PFSK-1 (cell line): ENCODE data around the gene NR2F6.

Experiments used
- FOXP2 ChIP-seq: optimal IDR thresholded peaks from 2 replicates; pipeline ENCODE3; 2011; ENCODE audit warnings: borderline replicate concordance, control low read depth, inconsistent platforms; ENCODE audit not compliant: insufficient read depth; ENCODE audit errors: extremely low read length, extremely low read depth
- POLR2AphosphoS5 ChIP-seq: IDR thresholded peaks from 2 replicates; pipeline ENCODE4 v1.6.1; 2012; ENCODE audit warnings: low read depth, mild to moderate bottlenecking, control low read depth, low read length, moderate library complexity
- SIN3A ChIP-seq: IDR thresholded peaks from 2 replicates; pipeline ENCODE4 v1.6.1; 2012; ENCODE audit warnings: mild to moderate bottlenecking, low read length, moderate library complexity, borderline replicate concordance; ENCODE audit not compliant: insufficient read depth
- TAF1 ChIP-seq: IDR thresholded peaks from 2 replicates; pipeline ENCODE4 v1.6.1; 2012; ENCODE audit warnings: low read length, control low read depth, borderline replicate concordance; ENCODE audit not compliant: insufficient read depth
- TF ChIP-seq, protein P1 (sequence below), 2 experiments: IDR thresholded peaks; 2 replicates each; pipeline versions ENCODE4 v1.6.1 to v1.8.0; 2011 to 2012; ENCODE audit warnings: low read depth in 2 of 2, low read length in 2 of 2, control low read depth in 1 of 2, inconsistent platforms in 1 of 2, mild to moderate bottlenecking in 1 of 2, moderate library complexity in 1 of 2; ENCODE audit not compliant: insufficient read depth in 1 of 2

The NR2F6 gene

DNA sequence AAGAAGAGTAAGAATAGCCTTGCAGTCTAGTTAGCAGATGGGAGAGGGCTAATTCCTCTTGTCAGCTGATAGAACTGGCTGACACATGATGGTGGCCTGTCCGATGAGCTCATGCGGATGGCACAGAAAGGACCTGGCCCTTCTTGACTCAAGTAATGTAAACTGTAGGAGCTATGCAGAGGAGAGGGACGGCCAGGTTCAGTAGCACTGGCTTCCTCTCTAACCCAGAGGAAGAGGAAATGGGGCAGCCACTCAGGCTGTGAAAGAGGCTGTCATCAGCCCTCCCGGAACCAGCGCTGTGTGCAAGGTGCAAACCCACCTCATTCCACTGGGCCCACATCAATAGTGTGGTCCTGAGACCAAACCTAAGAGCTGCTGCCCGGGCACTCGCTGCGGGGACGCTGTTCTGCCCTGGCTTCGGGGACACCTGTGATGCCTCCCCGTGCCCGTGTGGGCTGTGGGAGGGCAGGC, 61.3 kb downstream of the NR2F6 start:
- TF ChIP-seq FOXP2: no peak
- TF ChIP-seq, protein P1, sequence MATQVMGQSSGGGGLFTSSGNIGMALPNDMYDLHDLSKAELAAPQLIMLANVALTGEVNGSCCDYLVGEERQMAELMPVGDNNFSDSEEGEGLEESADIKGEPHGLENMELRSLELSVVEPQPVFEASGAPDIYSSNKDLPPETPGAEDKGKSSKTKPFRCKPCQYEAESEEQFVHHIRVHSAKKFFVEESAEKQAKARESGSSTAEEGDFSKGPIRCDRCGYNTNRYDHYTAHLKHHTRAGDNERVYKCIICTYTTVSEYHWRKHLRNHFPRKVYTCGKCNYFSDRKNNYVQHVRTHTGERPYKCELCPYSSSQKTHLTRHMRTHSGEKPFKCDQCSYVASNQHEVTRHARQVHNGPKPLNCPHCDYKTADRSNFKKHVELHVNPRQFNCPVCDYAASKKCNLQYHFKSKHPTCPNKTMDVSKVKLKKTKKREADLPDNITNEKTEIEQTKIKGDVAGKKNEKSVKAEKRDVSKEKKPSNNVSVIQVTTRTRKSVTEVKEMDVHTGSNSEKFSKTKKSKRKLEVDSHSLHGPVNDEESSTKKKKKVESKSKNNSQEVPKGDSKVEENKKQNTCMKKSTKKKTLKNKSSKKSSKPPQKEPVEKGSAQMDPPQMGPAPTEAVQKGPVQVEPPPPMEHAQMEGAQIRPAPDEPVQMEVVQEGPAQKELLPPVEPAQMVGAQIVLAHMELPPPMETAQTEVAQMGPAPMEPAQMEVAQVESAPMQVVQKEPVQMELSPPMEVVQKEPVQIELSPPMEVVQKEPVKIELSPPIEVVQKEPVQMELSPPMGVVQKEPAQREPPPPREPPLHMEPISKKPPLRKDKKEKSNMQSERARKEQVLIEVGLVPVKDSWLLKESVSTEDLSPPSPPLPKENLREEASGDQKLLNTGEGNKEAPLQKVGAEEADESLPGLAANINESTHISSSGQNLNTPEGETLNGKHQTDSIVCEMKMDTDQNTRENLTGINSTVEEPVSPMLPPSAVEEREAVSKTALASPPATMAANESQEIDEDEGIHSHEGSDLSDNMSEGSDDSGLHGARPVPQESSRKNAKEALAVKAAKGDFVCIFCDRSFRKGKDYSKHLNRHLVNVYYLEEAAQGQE (IDR thresholded peaks at IDR 0.05; ENCODE audit: insufficient read depth in 1 of 2, low read depth in 2 of 2, low read length in 2 of 2): no peak
- TF ChIP-seq SIN3A: no peak
- TF ChIP-seq POLR2AphosphoS5: no peak
- TF ChIP-seq TAF1: no peak

DNA sequence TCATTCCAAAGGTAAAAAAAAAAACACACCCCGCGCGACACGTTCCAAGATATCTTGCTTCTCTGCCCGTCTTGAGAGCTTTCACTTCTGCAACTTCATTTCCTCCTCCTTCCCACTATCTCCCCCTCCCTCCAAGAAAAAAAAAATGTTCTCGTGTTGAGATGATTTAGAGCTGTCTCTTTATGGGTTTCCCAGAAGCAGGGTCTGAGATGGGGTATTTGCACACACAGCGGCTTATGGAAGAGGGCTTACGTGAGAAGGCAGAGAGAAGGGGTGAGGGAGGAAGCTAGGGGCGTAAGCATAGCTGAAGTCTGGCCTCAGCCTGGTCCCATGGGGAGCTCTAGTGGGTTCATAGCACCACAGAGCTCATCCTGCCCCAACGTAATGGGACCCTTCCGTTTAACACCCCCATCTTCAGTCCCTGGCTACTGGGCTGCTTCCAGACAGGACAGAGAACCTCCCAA, 61.8 kb downstream of the NR2F6 start:
- TF ChIP-seq SIN3A: no peak
- TF ChIP-seq, protein P1 (IDR thresholded peaks at IDR 0.05; ENCODE audit: insufficient read depth in 1 of 2, low read depth in 2 of 2, low read length in 2 of 2): no peak

DNA sequence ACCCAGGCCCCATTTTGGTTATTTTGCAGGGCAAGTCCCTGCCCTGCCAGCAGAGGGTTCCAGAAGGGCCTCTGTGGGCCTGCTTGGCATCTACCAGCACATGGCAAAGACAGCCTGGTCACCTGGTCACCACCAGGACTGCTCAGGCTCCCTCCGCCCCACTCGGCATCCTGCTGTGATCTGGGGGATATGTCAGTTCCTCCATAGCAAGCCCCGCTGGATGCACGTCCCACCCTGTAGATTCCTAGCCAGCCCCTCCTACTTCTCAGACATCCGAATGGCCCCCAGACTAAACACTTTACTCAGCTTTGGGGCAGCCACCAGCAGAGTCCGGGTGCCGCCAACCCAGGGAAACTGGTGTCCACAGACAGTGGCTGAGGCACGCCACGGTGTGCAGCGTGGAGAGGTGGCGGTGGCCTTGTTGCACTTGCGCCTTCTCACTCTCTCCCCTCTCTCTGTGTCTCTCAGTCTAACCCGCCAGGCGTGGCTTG, 62.4 kb downstream of the NR2F6 start:
- TF ChIP-seq, protein P1 (IDR thresholded peaks at IDR 0.05; ENCODE audit: insufficient read depth in 1 of 2, low read depth in 2 of 2, low read length in 2 of 2): no peak
- TF ChIP-seq POLR2AphosphoS5: no peak
- TF ChIP-seq SIN3A: no peak
- TF ChIP-seq FOXP2: no peak
- TF ChIP-seq TAF1: no peak
